GM12878 (cell line): ENCODE data around the gene FRMPD2. TPM values are rescaled to one million over a fixed set of nuclear protein-coding genes. Genes with fewer than 3 reads are reported as not detected.

Experiments
- ATAC-seq: fragments of 200-7000 bp; cut with Tn5 transposase; 3 replicates; pipeline ENCODE4 v1.9.1; 2020; ENCODE audit warnings: mild to moderate bottlenecking, moderate library complexity
- BruUV-seq: library from RNA; stranded (reverse); fragments of 400-500 nt; replicated peaks from 2 replicates; lab custom pipeline; 2021; lab: Mats Ljungman, UMichigan
- CTCF ChIA-PET: fragments of 300-600 bp; sonication (Branson Sonifier 250); formaldehyde crosslinking; extraction: SDS; loops from one replicate; lab custom pipeline; 2021; ENCODE audit warnings: inconsistent platforms; lab: Yijun Ruan, JAX
- POLR2A ChIA-PET: fragments of 350-600 bp; formaldehyde crosslinking; extraction: SDS; loops from one replicate; lab custom pipeline; 2021; ENCODE audit warnings: inconsistent platforms; lab: Charles Lee
- RAD21 ChIA-PET: fragments of 300-600 bp; sonication (Branson Sonifier 250); formaldehyde crosslinking; loops from one replicate; lab custom pipeline; 2023; ENCODE audit warnings: antibody characterized with exemption; ENCODE audit not compliant: unreplicated experiment; lab: Charles Lee
- SMC1A ChIA-PET: fragments of 300-600 bp; sonication (Branson Sonifier 250); formaldehyde crosslinking; loops from one replicate; lab custom pipeline; 2023; ENCODE audit not compliant: unreplicated experiment, uncharacterized antibody; lab: Charles Lee
- DNase-seq: peaks from one replicate; pipeline ENCODE4 v3.0.0-alpha.2; 2011; ENCODE audit warnings: low read depth, low spot score
- FAIRE-seq: peaks from 3 replicates; lab custom pipeline; 2011; peaks lifted over from hg19 to GRCh38; lab: Jason Lieb, UNC
- H2AFZ ChIP-seq: 2 replicates; pipeline ENCODE4 v1.6.0; 2011; ENCODE audit warnings: low read depth, low read length, control low read depth; ENCODE audit not compliant: control insufficient read depth
- H3K27ac ChIP-seq: 2 replicates; pipeline ENCODE4 v1.5.1; 2011; ENCODE audit warnings: control low read depth; ENCODE audit not compliant: control insufficient read depth, insufficient read depth
- H3K27me3 ChIP-seq, 2 experiments: replicated peaks in 1 of 2; 2 replicates each; pipeline versions ENCODE4 v1.6.0 to v1.6.1; 2011; ENCODE audit warnings: low read length in 1 of 2; ENCODE audit not compliant: control insufficient read depth in 2 of 2, insufficient read depth in 2 of 2
- H3K36me3 ChIP-seq, 2 experiments: 2 replicates each; pipeline ENCODE4 v1.5.1; 2011; ENCODE audit warnings: low read length in 1 of 2; ENCODE audit not compliant: control insufficient read depth in 2 of 2, insufficient read depth in 2 of 2
- H3K4me1 ChIP-seq: 2 replicates; pipeline ENCODE4 v1.6.1; 2011; ENCODE audit warnings: mild to moderate bottlenecking, low read length, moderate library complexity, mixed read lengths; ENCODE audit not compliant: control insufficient read depth, insufficient read depth
- H3K4me2 ChIP-seq: 2 replicates; pipeline ENCODE4 v1.6.0; 2011; ENCODE audit warnings: control low read depth; ENCODE audit not compliant: control insufficient read depth, insufficient read depth
- H3K4me3 ChIP-seq: fragments of 200-600 bp; sonication (generic); 2 replicates; pipeline ENCODE4 v1.5.1; 2016
- H3K79me2 ChIP-seq: 2 replicates; pipeline ENCODE4 v1.6.0; 2011; ENCODE audit warnings: low read length; ENCODE audit not compliant: control insufficient read depth, insufficient read depth
- H3K9ac ChIP-seq: 2 replicates; pipeline ENCODE4 v1.8.0; 2011; ENCODE audit warnings: low read length, control low read depth, mixed read lengths; ENCODE audit not compliant: control insufficient read depth, insufficient read depth
- H3K9me3 ChIP-seq: replicated peaks from 3 replicates; pipeline ENCODE4 v1.5.1; 2011; ENCODE audit warnings: mild to moderate bottlenecking, low read length; ENCODE audit not compliant: control insufficient read depth, insufficient read depth
- H4K20me1 ChIP-seq: 2 replicates; pipeline ENCODE4 v1.6.0; 2011; ENCODE audit not compliant: control insufficient read depth, insufficient read depth
- IRF4 ChIP-seq: IDR thresholded peaks from 2 replicates; pipeline ENCODE4 v1.6.1; 2011; ENCODE audit warnings: low read depth, low read length
- KAT2A ChIP-seq: conservative IDR thresholded peaks from 2 replicates; pipeline ENCODE4 v1.6.1; 2011; ENCODE audit warnings: low read depth, low read length; ENCODE audit not compliant: control insufficient read depth
- MYB ChIP-seq: fragments of 150-350 bp; IDR thresholded peaks from 2 replicates; pipeline ENCODE4 v1.6.1; 2014; ENCODE audit warnings: mild to moderate bottlenecking, low read depth, low read length, borderline replicate concordance
- NFYB ChIP-seq: IDR thresholded peaks from 2 replicates; pipeline ENCODE4 v1.6.1; 2011; ENCODE audit warnings: low read depth, mild to moderate bottlenecking, low read length, improper control_type of control experiment, moderate library complexity; ENCODE audit not compliant: insufficient read depth
- WGBS: methylation state at CpG from one replicate; pipeline ENCODE4 v1.1.6; 2016; ENCODE audit warnings: low lambda C conversion rate; ENCODE audit not compliant: insufficient replicate concordance, insufficient coverage; ENCODE audit errors: missing lambda C conversion rate; 5-methylcytosine and 5-hydroxymethylcytosine counted together
- in situ Hi-C: fragments of 300-500 bp; cut with MboI; formaldehyde crosslinking; loops from 9 replicates; pipeline ENCODE4 v1.14.3; 2018; ENCODE audit warnings: mixed read lengths
- intact Hi-C: fragments of 100-400 bp; cut with micrococcal nuclease; formaldehyde crosslinking; loops from one replicate; pipeline ENCODE4 v1.14.2; 2022; ENCODE audit not compliant: unreplicated experiment
- polyA plus RNA-seq, 11 experiments: library from polyadenylated mRNA; depleted of rRNA in 4 of 11; unstranded in 6 of 11; stranded (reverse) in 5 of 11; fragments of >200 nt; fragmentation: Nextera tagmentation in 4 of 11; fragmentation: Illumina TruSeq in 1 of 11; extraction: Ambion mirVana in 4 of 11; extraction: Trizol in 1 of 11; gene quantifications; 1 replicate in 1 of 11; 2 replicates in 10 of 11; pipeline versions ENCODE4 v1.2.1 to v1.2.3, GENCODE V29; 2011 to 2016; ENCODE audit warnings: inconsistent platforms in 2 of 11, missing spikeins in 2 of 11, low read depth in 1 of 11
- total RNA-seq, 4 experiments: library from RNA; depleted of rRNA in 3 of 4; stranded (reverse); fragments of >200 nt in 3 of 4; fragmentation: Illumina TruSeq in 1 of 4; extraction: Trizol in 1 of 4; gene quantifications; 2 replicates each; pipeline versions ENCODE4 v1.2.1 to v1.2.3, GENCODE V29; 2013 to 2021

The FRMPD2 gene
- total and polyA plus RNA-seq, 10 of the 15 experiments (the other 5 are each of a cell fraction or from before 2014, with no cell fraction given): 0.38 to 5.7 (median 1.4) TPM

- no peak for FAIRE-seq
- Histone ChIP-seq H3K27me3 (no peaks in the 10 kb centered on the region), H3K79me2 (no peaks in the 10 kb centered on the region), H3K9me3 (peaks cover 3% of the 10 kb centered on the region; the same call in 1 of the 3 replicates), H3K4me1 (no peaks in the 10 kb centered on the region), H3K27ac (no peak overlapping the region), H3K36me3 (no peaks in the 10 kb centered on the region), H2AFZ (no peak overlapping the region), H3K4me3 (no peak overlapping the region), H3K4me2 (no peak overlapping the region), H4K20me1 (no peaks in the 10 kb centered on the region), H3K9ac (no peak overlapping the region)
- in situ Hi-C loops: loop anchor here (10.0 kb wide), 1 partner anchor 300 kb away; no protein-coding TSS in a partner anchor
- ChIA-PET CTCF (interaction anchor here (0.7 to 5.4 kb wide), 10 partner anchors 11 to 185 kb away, joined by 3 to 78 read pairs (median 3); no protein-coding TSS in a partner anchor), RAD21 (interaction anchor here (0.7 to 5.2 kb wide), 3 partner anchors 67 to 75 kb away, joined by 3 to 45 read pairs (median 3); no protein-coding TSS in a partner anchor), POLR2A (interaction anchor here (0.6 to 1.7 kb wide), 3 partner anchors 63 to 363 kb away, joined by 4 to 8 read pairs (median 5); no protein-coding TSS in a partner anchor), SMC1A (interaction anchor here (0.7 to 4.0 kb wide), 6 partner anchors 34 to 147 kb away, joined by 3 to 49 read pairs (median 4); no protein-coding TSS in a partner anchor)
- intact Hi-C loops: loop anchor here (1.0 kb wide), 2 partner anchors 74 to 295 kb away; no protein-coding TSS in a partner anchor
- TF ChIP-seq NFYB (no peak), KAT2A (no peak), MYB (no peak), IRF4 (no peak)
- no TSS peak for BruUV-seq
- ATAC-seq: peak; percentile 33; the same call in 2 of the 3 replicates
- DNase-seq: no peak
- WGBS: 72% methylated on average over 6 of the region's 6 CpGs
Observed at GRCh38 chr10:48214716-48215485, 59.6 kb downstream of the FRMPD2 start.
